ENCODE measurements around the gene ZFYVE26. TPM values are rescaled to one million over a fixed set of nuclear protein-coding genes. Genes with fewer than 3 reads are reported as not detected.
A peak's percentile ranks its signal among the peaks of the same experiment; 100 is the strongest.

Gene ZFYVE26
- total and polyA plus RNA-seq, 10 of the 15 experiments (the other 5 are each of a cell fraction or from before 2014, with no cell fraction given): 1.00 to 25.6 (median 12.0) TPM

- TF ChIP-seq HSF1 (IDR thresholded peaks at IDR 0.05; ENCODE audit: low read depth, low read length) (no peak), HDAC2 (IDR thresholded peaks at IDR 0.05) (no peak), ATF2 (IDR thresholded peaks at IDR 0.05; ENCODE audit: low read length) (no peak), ATF7 (IDR thresholded peaks at IDR 0.05; ENCODE audit: low read depth) (no peak), STAT1 (conservative IDR thresholded peaks at IDR 0.05) (no peak), POLR2AphosphoS2 (IDR thresholded peaks at IDR 0.05; ENCODE audit: low read depth, low read length) (no peak)
These were observed 40.4 kb upstream of the ZFYVE26 start (continued) for GRCh38 chr14:67856827-67857226.

GRCh38 chr14:67853715-67854114 is 37.3 kb upstream of the ZFYVE26 start:
- Histone ChIP-seq H3K9me3 (replicated peaks; ENCODE audit: control insufficient read depth, insufficient read depth, low read length) (no peaks in the 10 kb centered on the region), H3K4me1 (ENCODE audit: control insufficient read depth, insufficient read depth, low read length) (peaks cover 10% of the 10 kb centered on the region), H3K9ac (ENCODE audit: control insufficient read depth, insufficient read depth, low read length) (no peak overlapping the region), H3K4me2 (ENCODE audit: control insufficient read depth, insufficient read depth) (peak overlapping the region; percentile 13), H3K4me3 (no peak overlapping the region), H3K79me2 (ENCODE audit: control insufficient read depth, insufficient read depth, low read length) (no peaks in the 10 kb centered on the region), H2AFZ (ENCODE audit: control insufficient read depth, low read depth, low read length) (no peak overlapping the region), H4K20me1 (ENCODE audit: control insufficient read depth, insufficient read depth) (no peaks in the 10 kb centered on the region), H3K36me3 (ENCODE audit: control insufficient read depth in 2 of 2, insufficient read depth in 2 of 2, low read length in 1 of 2) (no peaks in the 10 kb centered on the region), H3K27ac (ENCODE audit: control insufficient read depth, insufficient read depth) (peak overlapping the region; percentile 50; the same call in 1 of the 2 replicates), H3K27me3 (replicated peaks in 1 of 2; ENCODE audit: control insufficient read depth in 2 of 2, insufficient read depth in 2 of 2, low read length in 1 of 2) (no peaks in the 10 kb centered on the region)
- BruUV-seq (replicated peaks): no TSS peak
- in situ Hi-C loops (cut with MboI) (no loop called here), intact Hi-C loops (cut with micrococcal nuclease; ENCODE audit: unreplicated experiment) (no loop called here)
- ChIA-PET SMC1A (ENCODE audit: uncharacterized antibody, unreplicated experiment) (interaction anchor here (1.2 kb wide), 1 partner anchor 16 kb away, joined by 8 read pairs; no protein-coding TSS in a partner anchor), RAD21 (ENCODE audit: unreplicated experiment) (no interaction called here), POLR2A (interaction anchor here (0.8 kb wide), 1 partner anchor 409 kb away, joined by 3 read pairs; no protein-coding TSS in a partner anchor), CTCF (interaction anchor here (1.4 to 2.2 kb wide), 2 partner anchors 16 to 30 kb away, joined by 7 to 14 read pairs; no protein-coding TSS in a partner anchor)
- TF ChIP-seq PML (IDR thresholded peaks at IDR 0.05; ENCODE audit: low read length): no peak
- TF ChIP-seq SPI1 (IDR thresholded peaks at IDR 0.05; ENCODE audit: borderline replicate concordance, insufficient read depth, low read depth, low read length): peak; percentile 19; the same call in 1 of the 2 replicates
- WGBS (ENCODE audit: insufficient coverage, insufficient replicate concordance, low lambda C conversion rate, missing lambda C conversion rate): 0% methylated on average over 3 of the region's 3 CpGs
- ATAC-seq: peak; percentile 67
- FAIRE-seq: no peak
- DNase-seq (ENCODE audit: low read depth, low spot score): no peak

Measured in GM12878 (cell line).